Measurements from ENCODE around the gene LILRB2. TPM values are rescaled to one million over a fixed set of nuclear protein-coding genes. Genes with fewer than 3 reads are reported as not detected.
A peak's percentile ranks its signal among the peaks of the same experiment; 100 is the strongest.

The LILRB2 gene
- polyA plus RNA-seq, 3 donors, result 111 to 574 (median 172) TPM

GRCh38 chr19:54302257-54302656, 21.3 kb upstream of the LILRB2 start:
- H3K27ac Mint-ChIP-seq, result peak overlapping the region; percentile 59 to 93 (median 90)
- Histone ChIP-seq H3K27ac (ENCODE audit: low read depth in 1 of 2, low read length in 2 of 2) (peak overlapping the region in 1 of 2 donors; percentile 70), H3K36me3 (replicated peaks in 1 of 2; ENCODE audit: control insufficient read depth in 1 of 2, insufficient read depth in 2 of 2, low read length in 2 of 2) (peaks cover 9 to 16% of the 10 kb centered on the region in 2 donors), H3K4me1 (ENCODE audit: control insufficient read depth in 1 of 2, insufficient read depth in 2 of 2, low read length in 2 of 2) (peaks cover 80 to 89% of the 10 kb centered on the region in 2 donors), H3K4me3 (replicated peaks in 1 of 3; ENCODE audit: low read depth in 2 of 3, low read length in 3 of 3) (peak overlapping the region in 1 of 3 experiments; percentile 58), H3K9me3 (replicated peaks in 1 of 2; ENCODE audit: control insufficient read depth in 1 of 2, insufficient read depth in 1 of 2, low read length in 2 of 2) (no peaks in the 10 kb centered on the region), H3K9ac (ENCODE audit: insufficient read depth, low read length, poor library complexity, severe bottlenecking) (no peak overlapping the region), H3K27me3 (ENCODE audit: control insufficient read depth in 2 of 2, insufficient read depth in 2 of 2, low read length in 2 of 2) (no peaks in the 10 kb centered on the region), H3K79me2 (ENCODE audit: insufficient read depth, low read length) (peaks cover 3% of the 10 kb centered on the region), H4K20me1 (ENCODE audit: insufficient read depth, low read length) (peaks cover 18% of the 10 kb centered on the region), H3K4me2 (replicated peaks; ENCODE audit: extremely low read depth, low read length, poor library complexity, severe bottlenecking) (peak overlapping the region; percentile 49), H2AFZ (ENCODE audit: insufficient read depth, low read depth, low read length, poor library complexity, severe bottlenecking) (no peak overlapping the region)
- intact Hi-C loops (cut with micrococcal nuclease), result no loop called here
- no CpG with 5 or more reads among the region's 4 CpGs for WGBS (ENCODE audit: insufficient coverage)
- TF ChIP-seq CTCF (IDR thresholded peaks at IDR 0.05), result no peak
- peak; percentile 77 to 89 (median 78) for DNase-seq
- peaks cover 83% of the 10 kb centered on the region for H3K4me1 Mint-ChIP-seq
- H3K36me3 Mint-ChIP-seq, result peaks cover 14 to 17% of the 10 kb centered on the region in 2 donors
- H3K9me3 Mint-ChIP-seq, result peaks cover 0 to 9% (median 1%) of the 10 kb centered on the region in 7 donors
- H3K4me3 Mint-ChIP-seq, result peak overlapping the region in 1 of 2 donors; percentile 53
- H3K27me3 Mint-ChIP-seq (ENCODE audit: low read depth in 3 of 3), result peaks cover 2 to 16% (median 5%) of the 10 kb centered on the region in 3 donors

GRCh38 chr19:54299515-54299914, 18.6 kb upstream of the LILRB2 start:
- no peak overlapping the region for H3K27ac ChIP-seq (ENCODE audit: low read depth in 1 of 2, low read length in 2 of 2)
- no CpG with 5 or more reads among the region's 5 CpGs for WGBS (ENCODE audit: insufficient coverage)
- no peaks in the 10 kb centered on the region for H3K27me3 ChIP-seq (ENCODE audit: control insufficient read depth in 2 of 2, insufficient read depth in 2 of 2, low read length in 2 of 2)
- peaks cover 0 to 9% of the 10 kb centered on the region in 2 donors for H3K36me3 ChIP-seq (replicated peaks in 1 of 2; ENCODE audit: control insufficient read depth in 1 of 2, insufficient read depth in 2 of 2, low read length in 2 of 2)
- H3K27me3 Mint-ChIP-seq (ENCODE audit: low read depth in 3 of 3), result peaks cover 0 to 15% (median 3%) of the 10 kb centered on the region in 3 donors
- H3K4me1 Mint-ChIP-seq, result peaks cover 61% of the 10 kb centered on the region
- H3K27ac Mint-ChIP-seq, result no peak overlapping the region
- H3K9ac ChIP-seq (ENCODE audit: insufficient read depth, low read length, poor library complexity, severe bottlenecking), result no peak overlapping the region
- peak overlapping the region in 1 of 3 experiments; percentile 48 for H3K4me3 ChIP-seq (replicated peaks in 1 of 3; ENCODE audit: low read depth in 2 of 3, low read length in 3 of 3)
- no peak for DNase-seq
- H3K4me2 ChIP-seq (replicated peaks; ENCODE audit: extremely low read depth, low read length, poor library complexity, severe bottlenecking), result no peak overlapping the region
- H3K79me2 ChIP-seq (ENCODE audit: insufficient read depth, low read length), result no peaks in the 10 kb centered on the region
- peaks cover 0 to 6% (median 0%) of the 10 kb centered on the region in 7 donors for H3K9me3 Mint-ChIP-seq
- H2AFZ ChIP-seq (ENCODE audit: insufficient read depth, low read depth, low read length, poor library complexity, severe bottlenecking), result no peak overlapping the region
- H3K9me3 ChIP-seq (replicated peaks in 1 of 2; ENCODE audit: control insufficient read depth in 1 of 2, insufficient read depth in 1 of 2, low read length in 2 of 2), result no peaks in the 10 kb centered on the region
- H3K36me3 Mint-ChIP-seq, result no peaks in the 10 kb centered on the region
- TF ChIP-seq CTCF (IDR thresholded peaks at IDR 0.05), result no peak
- intact Hi-C loops (cut with micrococcal nuclease), result loop anchor here in 1 of 2 donors (5.0 kb wide), 1 partner anchor 278 kb away; no protein-coding TSS in a partner anchor
- H3K4me3 Mint-ChIP-seq, result no peak overlapping the region
- H4K20me1 ChIP-seq (ENCODE audit: insufficient read depth, low read length), result no peaks in the 10 kb centered on the region
- peaks cover 57 to 63% of the 10 kb centered on the region in 2 donors for H3K4me1 ChIP-seq (ENCODE audit: control insufficient read depth in 1 of 2, insufficient read depth in 2 of 2, low read length in 2 of 2)
